AG04449 (cell line): ENCODE results near the gene SMU1.
"Not testable (repeated sequence)": the region's sequence is repeated elsewhere in the genome, so short reads cannot be mapped to it uniquely, and the experiment has no call there.

Experiments used
- CTCF ChIA-PET: fragments of 350-600 bp; formaldehyde crosslinking; extraction: SDS; loops from one replicate; lab custom pipeline; 2021; ENCODE audit warnings: antibody characterized with exemption; lab: Yijun Ruan, JAX
- POLR2A ChIA-PET: fragments of 400-600, 350-600 bp; formaldehyde crosslinking; extraction: SDS; loops from one replicate; lab custom pipeline; 2020; ENCODE audit warnings: antibody characterized with exemption, inconsistent platforms; lab: Yijun Ruan, JAX
- DNase-seq: peaks from one replicate; pipeline ENCODE4 v3.0.0-alpha.2; 2010; ENCODE audit warnings: low read depth, low spot score
- H3K4me3 ChIP-seq: 2 replicates; pipeline ENCODE4 v1.5.1; 2011; ENCODE audit warnings: low read depth, mild to moderate bottlenecking, control low read depth, low read length
- TF ChIP-seq, protein P1 (sequence below): IDR thresholded peaks from one replicate; pipeline ENCODE4 v1.5.1; 2011; ENCODE audit warnings: mild to moderate bottlenecking, moderate library complexity, low read length, control low read depth, inconsistent platforms; ENCODE audit not compliant: insufficient read depth; ENCODE audit errors: missing control alignments

Gene SMU1

DNA sequence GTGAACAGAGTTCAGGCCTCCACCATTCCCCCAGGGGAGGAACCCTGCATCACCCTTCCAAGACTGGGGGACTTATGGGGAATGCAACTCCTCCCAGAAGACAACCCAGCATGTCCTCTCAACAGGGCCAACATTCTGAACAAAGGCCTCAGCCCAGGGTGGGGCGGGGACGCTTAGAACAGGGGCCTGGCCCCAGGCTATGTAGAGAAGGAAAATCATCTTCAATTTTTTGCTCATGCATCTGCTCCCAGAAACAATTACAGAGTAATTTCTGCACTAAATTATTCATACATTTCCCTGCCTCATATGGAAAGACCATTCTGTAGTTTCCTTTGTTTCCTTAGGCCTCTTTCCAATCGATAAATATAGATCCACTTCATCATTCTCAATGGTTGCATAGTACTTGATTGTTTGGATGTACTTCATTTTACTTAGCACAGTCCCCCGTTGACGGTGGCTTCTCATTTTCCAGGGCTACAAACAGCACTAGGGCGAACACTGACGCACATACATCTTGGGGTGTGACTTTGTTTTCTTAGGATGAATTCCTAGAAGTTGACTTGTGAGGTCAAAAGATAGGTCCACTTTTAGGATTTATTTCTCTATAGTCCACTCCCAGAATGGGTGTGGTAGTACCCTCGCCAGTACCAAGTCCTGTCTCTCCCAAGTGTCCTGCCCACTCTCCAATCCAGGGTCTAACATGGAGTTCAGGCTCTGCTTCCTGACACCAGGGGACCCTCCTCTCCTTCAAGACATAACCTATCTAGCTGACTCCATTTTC is 27.2 kb upstream of the SMU1 start:
- CTCF ChIA-PET, result interaction anchor here (0.8 to 1.2 kb wide), 2 partner anchors 13 to 122 kb away, joined by 3 read pairs; no protein-coding TSS in a partner anchor
- DNase-seq, result no peak
- TF ChIP-seq, protein P1, sequence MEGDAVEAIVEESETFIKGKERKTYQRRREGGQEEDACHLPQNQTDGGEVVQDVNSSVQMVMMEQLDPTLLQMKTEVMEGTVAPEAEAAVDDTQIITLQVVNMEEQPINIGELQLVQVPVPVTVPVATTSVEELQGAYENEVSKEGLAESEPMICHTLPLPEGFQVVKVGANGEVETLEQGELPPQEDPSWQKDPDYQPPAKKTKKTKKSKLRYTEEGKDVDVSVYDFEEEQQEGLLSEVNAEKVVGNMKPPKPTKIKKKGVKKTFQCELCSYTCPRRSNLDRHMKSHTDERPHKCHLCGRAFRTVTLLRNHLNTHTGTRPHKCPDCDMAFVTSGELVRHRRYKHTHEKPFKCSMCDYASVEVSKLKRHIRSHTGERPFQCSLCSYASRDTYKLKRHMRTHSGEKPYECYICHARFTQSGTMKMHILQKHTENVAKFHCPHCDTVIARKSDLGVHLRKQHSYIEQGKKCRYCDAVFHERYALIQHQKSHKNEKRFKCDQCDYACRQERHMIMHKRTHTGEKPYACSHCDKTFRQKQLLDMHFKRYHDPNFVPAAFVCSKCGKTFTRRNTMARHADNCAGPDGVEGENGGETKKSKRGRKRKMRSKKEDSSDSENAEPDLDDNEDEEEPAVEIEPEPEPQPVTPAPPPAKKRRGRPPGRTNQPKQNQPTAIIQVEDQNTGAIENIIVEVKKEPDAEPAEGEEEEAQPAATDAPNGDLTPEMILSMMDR, result no peak
- no peak overlapping the region for H3K4me3 ChIP-seq
- POLR2A ChIA-PET, result no interaction called here

DNA sequence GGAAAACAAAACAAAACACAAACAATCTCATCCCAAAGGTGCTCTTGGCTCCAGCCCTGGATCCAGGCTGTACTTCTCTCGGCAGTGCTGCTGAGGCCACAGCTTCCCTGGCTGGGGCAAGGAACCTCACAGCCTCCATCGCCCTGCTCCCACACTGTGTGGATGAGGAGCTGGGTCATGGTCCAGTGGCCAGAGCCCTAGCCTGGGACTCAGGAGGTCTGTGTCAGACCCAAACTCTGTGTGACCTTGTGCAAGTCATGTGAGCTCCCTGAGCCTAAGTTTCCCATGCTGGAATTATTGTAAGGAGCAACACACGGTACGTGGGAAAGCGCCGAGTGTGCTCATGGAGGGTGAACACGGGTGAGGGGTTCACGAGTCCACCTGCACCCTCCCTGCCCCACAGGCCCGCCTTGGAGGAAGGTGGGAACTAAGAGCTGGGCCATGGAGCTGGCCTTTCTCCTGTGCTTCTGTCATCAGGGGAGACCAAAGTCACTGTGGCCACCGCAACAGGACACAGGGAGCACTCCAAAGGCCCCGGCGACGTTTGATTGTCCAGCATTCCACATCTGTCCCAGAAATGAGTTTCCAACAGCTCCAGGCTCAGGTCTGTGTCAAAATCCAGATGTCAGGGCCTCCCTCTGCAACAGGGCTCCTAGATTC is 26.2 kb upstream of the SMU1 start:
- CTCF ChIA-PET, result interaction anchor here (0.8 to 1.5 kb wide), 4 partner anchors 14 to 124 kb away, joined by 3 to 4 read pairs (median 3); no protein-coding TSS in a partner anchor
- no peak overlapping the region for H3K4me3 ChIP-seq
- POLR2A ChIA-PET, result no interaction called here
- TF ChIP-seq, protein P1, result no peak
- DNase-seq, result no peak

DNA sequence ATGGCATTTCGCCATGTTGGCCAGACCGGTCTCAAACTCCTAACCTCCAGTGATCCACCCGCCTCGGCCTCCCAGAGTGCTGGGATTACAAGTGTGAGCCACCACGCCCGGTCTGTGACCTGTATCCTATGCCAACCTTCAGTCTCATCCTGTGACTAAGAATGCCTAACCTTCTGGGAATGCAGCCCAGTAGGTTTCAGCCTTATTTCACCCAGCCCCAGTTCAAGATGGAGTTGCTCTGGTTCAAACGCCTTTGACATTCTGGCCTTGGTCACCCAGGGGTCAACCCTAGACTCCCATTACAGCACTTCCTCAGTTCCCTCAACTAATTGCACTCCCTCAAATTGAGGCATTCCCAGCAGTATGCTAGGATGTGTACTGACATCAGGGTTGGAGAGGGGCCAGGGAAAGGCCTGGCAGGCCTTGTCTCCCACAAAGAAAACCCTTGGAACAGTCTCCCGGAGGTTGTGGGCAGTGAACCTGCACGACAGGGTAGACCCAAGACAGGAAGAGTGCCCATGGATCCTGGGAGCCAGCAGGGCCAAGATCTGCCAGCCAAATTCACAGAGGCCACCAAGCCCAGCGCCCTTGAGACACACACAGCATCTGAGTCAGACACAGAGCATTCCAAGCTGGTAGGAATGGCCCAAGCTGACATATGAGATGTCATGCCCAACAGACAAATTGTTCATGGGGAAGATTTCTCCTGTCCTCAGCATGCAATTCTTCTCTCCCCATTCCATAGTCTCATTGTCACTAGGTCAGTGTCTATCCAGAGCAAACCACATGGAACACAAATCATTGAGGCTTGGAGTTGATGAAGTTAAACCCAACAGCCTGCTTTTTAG is 24.9 kb upstream of the SMU1 start:
- ChIA-PET CTCF (interaction anchor here (1.5 kb wide), 2 partner anchors 17 to 24 kb away, joined by 3 to 4 read pairs; no protein-coding TSS in a partner anchor), POLR2A (no interaction called here)

DNA sequence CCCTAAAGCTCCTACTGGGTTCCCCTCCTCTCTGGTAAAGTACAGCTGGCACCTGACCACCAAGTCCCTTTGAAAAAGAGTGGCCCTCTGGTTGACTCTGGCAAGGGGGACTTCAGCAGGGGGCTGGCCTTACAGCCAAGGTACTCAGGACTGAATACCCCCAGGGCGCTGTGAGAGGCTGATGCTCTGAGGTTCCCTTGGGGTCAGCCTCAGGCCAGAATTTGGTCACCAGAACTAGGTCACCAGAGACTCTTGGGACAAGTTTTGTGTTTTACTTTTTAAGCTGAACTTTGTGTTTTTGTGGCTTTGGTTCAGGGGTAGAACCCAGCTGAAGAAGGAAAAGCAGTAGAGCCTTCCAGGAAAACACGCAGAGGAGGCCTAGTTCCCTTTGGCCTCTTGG is 23.3 kb upstream of the SMU1 start:
- TF ChIP-seq, protein P1, result no peak
- DNase-seq, result no peak
- POLR2A ChIA-PET, result no interaction called here
- no peak overlapping the region for H3K4me3 ChIP-seq
- CTCF ChIA-PET, result interaction anchor here (2.0 kb wide), 1 partner anchor 133 kb away, joined by 4 read pairs; no protein-coding TSS in a partner anchor

More for the DNA sequence above, 24.9 kb upstream of the SMU1 start:
- no peak overlapping the region for H3K4me3 ChIP-seq
- peak; percentile 62 for DNase-seq
- TF ChIP-seq, protein P1, result no peak

DNA sequence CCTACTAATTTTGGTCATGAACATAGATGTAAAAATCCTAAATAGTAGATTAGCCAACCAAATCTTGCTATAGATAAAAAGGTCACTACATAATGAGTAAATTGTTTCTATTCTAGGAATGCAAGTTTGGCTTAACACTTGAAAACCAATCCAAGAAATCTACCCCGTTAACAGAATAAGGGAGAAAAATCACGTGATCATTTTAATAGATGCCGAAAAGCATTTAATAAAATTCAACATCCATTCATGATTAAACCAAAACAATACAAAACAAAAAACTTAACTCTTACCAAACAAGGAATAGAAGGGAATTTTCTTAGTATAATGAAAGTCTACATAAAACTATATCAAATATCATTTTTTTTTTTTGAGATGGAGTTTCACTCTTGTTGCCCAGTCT is 20.7 kb upstream of the SMU1 start:
- TF ChIP-seq, protein P1, result no peak
- no peak overlapping the region for H3K4me3 ChIP-seq
- ChIA-PET CTCF (no interaction called here), POLR2A (no interaction called here)
- no peak for DNase-seq

DNA sequence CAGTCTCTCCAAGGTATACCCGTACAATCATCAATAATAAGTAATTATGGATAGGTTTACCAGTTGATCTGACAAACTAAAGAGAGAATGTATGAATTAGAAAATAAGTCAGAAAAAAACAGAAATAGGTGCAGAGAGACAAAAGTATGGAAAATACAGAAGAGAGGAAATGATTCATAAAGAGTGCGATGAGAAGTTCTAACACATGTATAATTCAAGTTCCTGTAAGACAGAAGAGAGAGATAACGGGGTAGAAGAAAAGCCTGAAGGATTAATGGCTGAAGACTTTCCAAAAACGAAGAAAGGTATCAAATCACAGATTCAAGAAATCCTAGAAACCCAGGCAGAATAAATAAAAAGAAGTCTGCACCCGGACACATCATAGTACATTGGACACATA is 16.2 kb upstream of the SMU1 start:
- ChIA-PET CTCF (no interaction called here), POLR2A (no interaction called here)
- DNase-seq, result no peak
- no peak overlapping the region for H3K4me3 ChIP-seq
- TF ChIP-seq, protein P1, result no peak

DNA sequence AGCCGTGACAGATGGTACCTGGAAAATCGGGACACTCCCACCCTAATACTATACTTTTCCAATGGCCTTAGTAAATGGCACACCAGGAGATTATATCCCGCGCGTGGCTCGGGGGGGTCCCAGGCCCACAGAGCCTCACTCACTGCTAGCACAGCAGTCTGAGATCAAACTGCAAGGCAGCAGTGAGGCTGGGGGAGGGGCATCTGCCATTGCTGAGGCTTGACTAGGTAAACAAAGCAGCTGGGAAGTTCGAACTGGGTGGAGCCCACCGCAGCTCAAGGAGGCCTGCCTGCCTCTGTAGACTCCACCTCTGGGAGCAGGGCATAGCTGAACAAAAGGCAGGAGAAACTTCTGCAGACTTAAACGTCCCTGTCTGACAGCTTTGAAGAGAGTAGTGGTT is 9.2 kb upstream of the SMU1 start:
- CTCF ChIA-PET, result interaction anchor here (3.8 kb wide), 1 partner anchor 141 kb away, joined by 26 read pairs; no protein-coding TSS in a partner anchor
- POLR2A ChIA-PET, H3K4me3 ChIP-seq, DNase-seq: not testable (repeated sequence)
